NB4 (cell line): ENCODE data around the gene TMEM164.

ENCODE experiments used
- MYC ChIP-seq: IDR thresholded peaks from 2 replicates; pipeline ENCODE4 v1.6.1; 2011; ENCODE audit warnings: low read depth, low read length
- TF ChIP-seq, protein P1 (sequence below): IDR thresholded peaks from one replicate; pipeline ENCODE4 v1.5.1; 2012; ENCODE audit warnings: low read depth, low read length
- TF ChIP-seq, protein P2 (sequence below): IDR thresholded peaks from 2 replicates; pipeline ENCODE4 v1.6.1; 2011; ENCODE audit warnings: low read depth, low read length

DNA sequence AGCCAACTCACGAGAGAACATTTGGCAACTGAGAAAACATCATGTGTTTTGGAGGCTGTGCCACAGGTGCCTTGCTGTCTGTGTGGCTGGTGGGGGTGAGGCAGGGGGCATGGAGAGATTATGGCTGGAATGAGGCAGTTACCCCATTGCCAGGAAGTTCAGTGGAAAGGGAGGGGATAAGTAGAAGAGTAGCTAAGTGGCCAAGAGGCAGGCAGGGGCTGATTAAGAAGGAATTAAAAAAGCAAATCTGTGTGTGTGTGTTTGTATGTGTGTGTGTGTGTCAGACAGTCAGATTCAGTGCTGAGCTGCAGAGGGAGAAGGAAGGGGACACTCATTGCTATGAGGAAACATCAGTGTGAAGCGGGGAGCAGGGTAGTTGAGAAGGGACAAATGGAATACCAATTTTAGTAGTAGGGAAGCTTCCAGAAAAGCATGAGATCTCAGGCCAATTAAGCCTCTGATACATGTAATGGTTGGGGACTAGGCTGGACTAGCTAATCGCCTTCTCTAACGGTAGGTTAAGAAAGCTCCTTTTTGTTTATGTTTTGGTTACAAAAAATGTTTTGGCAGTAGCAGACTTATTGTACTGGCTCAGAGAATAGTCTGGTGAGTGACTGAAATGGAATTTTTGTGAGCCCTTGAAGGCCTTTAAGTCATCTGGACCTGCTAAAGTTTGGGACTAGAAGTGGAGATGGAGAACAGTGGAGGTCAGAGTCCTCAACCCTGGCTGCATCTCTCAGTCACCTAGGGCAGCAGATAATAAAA lies 18.5 kb downstream of the TMEM164 start:
- TF ChIP-seq, protein P1, sequence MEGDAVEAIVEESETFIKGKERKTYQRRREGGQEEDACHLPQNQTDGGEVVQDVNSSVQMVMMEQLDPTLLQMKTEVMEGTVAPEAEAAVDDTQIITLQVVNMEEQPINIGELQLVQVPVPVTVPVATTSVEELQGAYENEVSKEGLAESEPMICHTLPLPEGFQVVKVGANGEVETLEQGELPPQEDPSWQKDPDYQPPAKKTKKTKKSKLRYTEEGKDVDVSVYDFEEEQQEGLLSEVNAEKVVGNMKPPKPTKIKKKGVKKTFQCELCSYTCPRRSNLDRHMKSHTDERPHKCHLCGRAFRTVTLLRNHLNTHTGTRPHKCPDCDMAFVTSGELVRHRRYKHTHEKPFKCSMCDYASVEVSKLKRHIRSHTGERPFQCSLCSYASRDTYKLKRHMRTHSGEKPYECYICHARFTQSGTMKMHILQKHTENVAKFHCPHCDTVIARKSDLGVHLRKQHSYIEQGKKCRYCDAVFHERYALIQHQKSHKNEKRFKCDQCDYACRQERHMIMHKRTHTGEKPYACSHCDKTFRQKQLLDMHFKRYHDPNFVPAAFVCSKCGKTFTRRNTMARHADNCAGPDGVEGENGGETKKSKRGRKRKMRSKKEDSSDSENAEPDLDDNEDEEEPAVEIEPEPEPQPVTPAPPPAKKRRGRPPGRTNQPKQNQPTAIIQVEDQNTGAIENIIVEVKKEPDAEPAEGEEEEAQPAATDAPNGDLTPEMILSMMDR = no peak
- TF ChIP-seq MYC = no peak
- TF ChIP-seq, protein P2, sequence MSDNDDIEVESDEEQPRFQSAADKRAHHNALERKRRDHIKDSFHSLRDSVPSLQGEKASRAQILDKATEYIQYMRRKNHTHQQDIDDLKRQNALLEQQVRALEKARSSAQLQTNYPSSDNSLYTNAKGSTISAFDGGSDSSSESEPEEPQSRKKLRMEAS = no peak
